OCI-M2 (cell line): Measurements from ENCODE around the gene NPAS2.

Experiments used
- DNase-seq: peaks from one replicate; lab custom pipeline; 2025; ENCODE audit not compliant: unreplicated experiment; lab: John Stamatoyannopoulos, UW

NPAS2 gene

GRCh38 chr2:100819370-100820272, at the start of gene NPAS2:
NPAS2 (plus strand) TSS chr2:100820139; CDS start chr2:100904755, 84,616 bp downstream.
- DNase-seq: no peak

- no peak for DNase-seq
Measured at GRCh38 chr2:100771125-100771524, 48.8 kb upstream of the NPAS2 start.

GRCh38 chr2:100773538-100773937, 46.4 kb upstream of the NPAS2 start:
- DNase-seq: no peak

GRCh38 chr2:100776445-100776844, 43.5 kb upstream of the NPAS2 start:
- DNase-seq: no peak

- DNase-seq: no peak
Measured at GRCh38 chr2:100778637-100779450, 41.1 kb upstream of the NPAS2 start.

- DNase-seq: no peak
Measured at GRCh38 chr2:100779908-100780202, 40.1 kb upstream of the NPAS2 start.

GRCh38 chr2:100780203-100781008, 39.5 kb upstream of the NPAS2 start:
- no peak for DNase-seq

GRCh38 chr2:100781009-100781325, 39.0 kb upstream of the NPAS2 start:
- no peak for DNase-seq

- no peak for DNase-seq
Measured at GRCh38 chr2:100781523-100782379, 38.2 kb upstream of the NPAS2 start.

GRCh38 chr2:100782380-100782878, 37.5 kb upstream of the NPAS2 start:
- DNase-seq: no peak

- no peak for DNase-seq
Measured at GRCh38 chr2:100783987-100784386, 36.0 kb upstream of the NPAS2 start.

GRCh38 chr2:100784681-100785080, 35.3 kb upstream of the NPAS2 start:
- DNase-seq: no peak

- DNase-seq: no peak
Measured at GRCh38 chr2:100785626-100786296, 34.2 kb upstream of the NPAS2 start.

GRCh38 chr2:100786297-100786658, 33.7 kb upstream of the NPAS2 start:
- no peak for DNase-seq

GRCh38 chr2:100786985-100787384, 33.0 kb upstream of the NPAS2 start:
- DNase-seq: no peak

GRCh38 chr2:100789361-100789760, 30.6 kb upstream of the NPAS2 start:
- DNase-seq: no peak

GRCh38 chr2:100791294-100791935, 28.5 kb upstream of the NPAS2 start:
- DNase-seq: no peak

GRCh38 chr2:100791936-100792308, 28.0 kb upstream of the NPAS2 start:
- DNase-seq: no peak

GRCh38 chr2:100793220-100793619, 26.7 kb upstream of the NPAS2 start:
- no peak for DNase-seq
